GM21576 (cell line): Measurements from ENCODE around the gene HES3.

Experiments used
- ATAC-seq: cut with Tn5 transposase; IDR thresholded peaks from one replicate; pipeline ENCODE4 v1.9.1; 2021; ENCODE audit warnings: mild to moderate bottlenecking, moderate library complexity; ENCODE audit not compliant: unreplicated experiment

The HES3 gene

GRCh38 chr1:6243993-6244392, at the start of gene HES3:
Gene HES3 (plus strand): TSS chr1:6244179. CDS start chr1:6244366, 187 bp downstream.
- ATAC-seq = no peak

GRCh38 chr1:6197746-6198427, 46.1 kb upstream of the HES3 start:
- ATAC-seq = no peak

- ATAC-seq = peak; percentile 5
These were observed 45.2 kb upstream of the HES3 start for GRCh38 chr1:6198646-6199297.

GRCh38 chr1:6199298-6200187, 44.4 kb upstream of the HES3 start, which contains the start of gene RPL22:
Gene RPL22 (minus strand): TSS chr1:6199595. CDS start chr1:6199573, 22 bp downstream.
- peak; percentile 93 for ATAC-seq

- no peak for ATAC-seq
These were observed 43.7 kb upstream of the HES3 start for GRCh38 chr1:6200188-6200809.

- no peak for ATAC-seq
These were observed 41.7 kb upstream of the HES3 start for GRCh38 chr1:6202256-6202655.

GRCh38 chr1:6205849-6206519, 38.0 kb upstream of the HES3 start, which contains the start of gene RNF207:
Gene RNF207 (plus strand): TSS chr1:6206119. CDS start chr1:6206536, 417 bp downstream.
- ATAC-seq = peak; percentile 52

- no peak for ATAC-seq
These were observed 37.5 kb upstream of the HES3 start for GRCh38 chr1:6206520-6206855.

- ATAC-seq = no peak
These were observed 36.7 kb upstream of the HES3 start for GRCh38 chr1:6207075-6207885.

GRCh38 chr1:6207921-6208320, 36.1 kb upstream of the HES3 start:
- no peak for ATAC-seq

- no peak for ATAC-seq
These were observed 35.0 kb upstream of the HES3 start for GRCh38 chr1:6208723-6209660.

- ATAC-seq = no peak
These were observed 34.1 kb upstream of the HES3 start for GRCh38 chr1:6209661-6210580.

GRCh38 chr1:6210591-6211355, 33.2 kb upstream of the HES3 start:
- ATAC-seq = no peak

- no peak for ATAC-seq
These were observed 32.2 kb upstream of the HES3 start for GRCh38 chr1:6211731-6212130.

- no peak for ATAC-seq
These were observed 31.6 kb upstream of the HES3 start for GRCh38 chr1:6212193-6212959.
